GM15510 (cell line): ENCODE results near the gene GDPD5.

Experiments
- POLR2A ChIP-seq: IDR thresholded peaks from 3 replicates; pipeline ENCODE4 v1.6.1; 2011; ENCODE audit warnings: borderline replicate concordance; ENCODE audit not compliant: insufficient read length; ENCODE audit errors: extremely low read depth

GDPD5 gene

GRCh38 chr11:75434051-75434450 is 91.7 kb downstream of the GDPD5 start:
- no peak for TF ChIP-seq POLR2A

- TF ChIP-seq POLR2A, result no peak
Observed at GRCh38 chr11:75433443-75433842, 92.3 kb downstream of the GDPD5 start.

GRCh38 chr11:75432911-75433321 is 92.8 kb downstream of the GDPD5 start, which contains the start of gene KLHL35:
Gene KLHL35 (minus strand): TSS chr11:75433203. CDS start chr11:75430629, 2,574 bp downstream.
- no peak for TF ChIP-seq POLR2A

- no peak for TF ChIP-seq POLR2A
Observed at GRCh38 chr11:75431533-75432525, 93.9 kb downstream of the GDPD5 start.

- no peak for TF ChIP-seq POLR2A
Observed at GRCh38 chr11:75430714-75431532, 94.8 kb downstream of the GDPD5 start.

GRCh38 chr11:75429902-75430713 is 95.6 kb downstream of the GDPD5 start:
- TF ChIP-seq POLR2A, result no peak

GRCh38 chr11:75429641-75429901 is 96.2 kb downstream of the GDPD5 start:
- no peak for TF ChIP-seq POLR2A

GRCh38 chr11:75428989-75429640 is 96.6 kb downstream of the GDPD5 start:
- no peak for TF ChIP-seq POLR2A

GRCh38 chr11:75428281-75428724 is 97.4 kb downstream of the GDPD5 start:
- no peak for TF ChIP-seq POLR2A

GRCh38 chr11:75427181-75427580 is 98.6 kb downstream of the GDPD5 start:
- no peak for TF ChIP-seq POLR2A

- no peak for TF ChIP-seq POLR2A
Observed at GRCh38 chr11:75426720-75427086, 99.0 kb downstream of the GDPD5 start.

GRCh38 chr11:75425422-75425821 is 100.3 kb downstream of the GDPD5 start:
- no peak for TF ChIP-seq POLR2A

GRCh38 chr11:75424396-75424795 is 101.3 kb downstream of the GDPD5 start:
- no peak for TF ChIP-seq POLR2A

- TF ChIP-seq POLR2A, result no peak
Observed at GRCh38 chr11:75423721-75424120, 102.0 kb downstream of the GDPD5 start.
